Suprapubic skin (tissue), 3 donors: ENCODE measurements around the gene ANGEL2.
"Not testable (repeated sequence)": the region's sequence is repeated elsewhere in the genome, so short reads cannot be mapped to it uniquely, and the experiment has no call there.

Experiments used
- EP300 ChIP-seq: sonication (generic); formaldehyde crosslinking; IDR thresholded peaks from one replicate; pipeline ENCODE4 v1.6.1; 2017; ENCODE audit warnings: antibody characterized with exemption
- TF ChIP-seq, protein P1 (sequence below), 2 donors: fragments of 200-600 bp in 1 of 2; fragments of 450-650 bp in 1 of 2; sonication (generic) in 1 of 2; IDR thresholded peaks; one replicate each; pipeline ENCODE4 v1.5.1; 2016 to 2019; ENCODE audit warnings: antibody characterized with exemption in 2 of 2, mild to moderate bottlenecking in 1 of 2, moderate library complexity in 1 of 2

DNA sequence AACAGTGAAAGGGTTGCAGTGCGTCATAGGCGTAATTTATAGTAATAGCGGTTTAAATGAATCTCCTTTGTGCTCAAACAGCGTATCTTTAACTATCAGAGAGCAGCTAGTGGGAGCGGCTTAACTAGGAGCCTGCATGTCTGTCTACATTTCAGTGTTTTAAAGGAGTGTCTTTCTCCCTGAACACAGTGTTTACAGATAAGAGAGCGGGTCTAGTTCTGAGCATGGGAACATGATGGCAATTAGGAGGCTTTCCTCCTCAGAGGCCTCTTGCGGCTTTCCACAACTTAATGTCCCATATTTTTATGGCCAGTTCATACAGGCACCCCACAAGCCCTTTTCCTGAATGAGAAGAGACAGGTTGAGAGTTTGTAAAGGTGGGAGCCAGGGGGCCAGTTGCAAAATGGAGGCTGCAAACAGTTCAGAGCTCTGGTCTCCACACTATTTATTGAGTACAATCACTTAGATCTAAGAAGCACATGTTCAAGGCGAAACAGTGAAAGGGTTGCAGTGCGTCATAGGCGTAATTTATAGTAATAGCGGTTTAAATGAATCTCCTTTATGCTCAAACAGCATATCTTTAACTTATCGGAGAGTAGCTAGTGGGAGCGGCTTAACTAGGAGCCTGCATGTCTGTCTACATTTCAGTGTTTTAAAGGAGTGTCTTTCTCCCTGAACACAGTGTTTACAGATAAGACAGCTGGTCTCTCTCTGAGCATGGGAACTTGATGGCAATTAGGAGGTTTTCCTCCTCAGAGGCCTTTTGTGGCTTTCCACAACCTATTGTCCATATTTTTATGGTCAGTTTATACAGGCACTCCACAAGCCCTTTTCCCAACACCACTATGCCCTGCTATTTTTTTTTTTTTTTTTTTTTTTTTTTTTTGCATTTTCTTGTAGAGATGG is 29.9 kb upstream of the ANGEL2 start:
- TF ChIP-seq, protein P1, sequence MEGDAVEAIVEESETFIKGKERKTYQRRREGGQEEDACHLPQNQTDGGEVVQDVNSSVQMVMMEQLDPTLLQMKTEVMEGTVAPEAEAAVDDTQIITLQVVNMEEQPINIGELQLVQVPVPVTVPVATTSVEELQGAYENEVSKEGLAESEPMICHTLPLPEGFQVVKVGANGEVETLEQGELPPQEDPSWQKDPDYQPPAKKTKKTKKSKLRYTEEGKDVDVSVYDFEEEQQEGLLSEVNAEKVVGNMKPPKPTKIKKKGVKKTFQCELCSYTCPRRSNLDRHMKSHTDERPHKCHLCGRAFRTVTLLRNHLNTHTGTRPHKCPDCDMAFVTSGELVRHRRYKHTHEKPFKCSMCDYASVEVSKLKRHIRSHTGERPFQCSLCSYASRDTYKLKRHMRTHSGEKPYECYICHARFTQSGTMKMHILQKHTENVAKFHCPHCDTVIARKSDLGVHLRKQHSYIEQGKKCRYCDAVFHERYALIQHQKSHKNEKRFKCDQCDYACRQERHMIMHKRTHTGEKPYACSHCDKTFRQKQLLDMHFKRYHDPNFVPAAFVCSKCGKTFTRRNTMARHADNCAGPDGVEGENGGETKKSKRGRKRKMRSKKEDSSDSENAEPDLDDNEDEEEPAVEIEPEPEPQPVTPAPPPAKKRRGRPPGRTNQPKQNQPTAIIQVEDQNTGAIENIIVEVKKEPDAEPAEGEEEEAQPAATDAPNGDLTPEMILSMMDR (IDR thresholded peaks at IDR 0.05), result not testable (repeated sequence)
- not testable (repeated sequence) for TF ChIP-seq EP300
